ENCODE data around the gene CPNE6. TPM values are rescaled to one million over a fixed set of nuclear protein-coding genes. Genes with fewer than 3 reads are reported as not detected.

Gene CPNE6
- total RNA-seq, 2 donors from 2014 or later = not detected

GRCh38 chr14:24115422-24116127 lies 44.2 kb downstream of the CPNE6 start:
- H3K27me3 Mint-ChIP-seq = no peaks in the 10 kb centered on the region
- no peak for DNase-seq
- H3K36me3 Mint-ChIP-seq (ENCODE audit: low read depth) = peaks cover 3% of the 10 kb centered on the region
- H3K4me1 Mint-ChIP-seq = peaks cover 28% of the 10 kb centered on the region
- no peaks in the 10 kb centered on the region for H3K9me3 ChIP-seq (ENCODE audit: control insufficient read depth, low read length, poor library complexity, severe bottlenecking)
- peak overlapping the region; percentile 99 for H3K4me3 Mint-ChIP-seq
- peak overlapping the region; percentile 99 for H3K27ac Mint-ChIP-seq
- no peak for ATAC-seq

- H3K9me3 ChIP-seq (ENCODE audit: control insufficient read depth, low read length, poor library complexity, severe bottlenecking) = no peaks in the 10 kb centered on the region
- ATAC-seq = no peak
- Mint-ChIP-seq H3K27ac (peak overlapping the region; percentile 99), H3K36me3 (ENCODE audit: low read depth) (peaks cover 3% of the 10 kb centered on the region), H3K4me1 (peaks cover 28% of the 10 kb centered on the region), H3K27me3 (no peaks in the 10 kb centered on the region), H3K4me3 (peak overlapping the region; percentile 99)
- DNase-seq = no peak
Measured at GRCh38 chr14:24116128-24116814, 44.9 kb downstream of the CPNE6 start.

GRCh38 chr14:24117179-24117578 lies 45.8 kb downstream of the CPNE6 start:
- ATAC-seq (no peak), DNase-seq (no peak)
- H3K27ac Mint-ChIP-seq = no peak overlapping the region
- peaks cover 28% of the 10 kb centered on the region for H3K4me1 Mint-ChIP-seq
- H3K9me3 ChIP-seq (ENCODE audit: control insufficient read depth, low read length, poor library complexity, severe bottlenecking) = no peaks in the 10 kb centered on the region
- no peaks in the 10 kb centered on the region for H3K27me3 Mint-ChIP-seq
- H3K36me3 Mint-ChIP-seq (ENCODE audit: low read depth) = peaks cover 3% of the 10 kb centered on the region
- H3K4me3 Mint-ChIP-seq = no peak overlapping the region

- peaks cover 3% of the 10 kb centered on the region for H3K36me3 Mint-ChIP-seq (ENCODE audit: low read depth)
- DNase-seq (no peak), ATAC-seq (no peak)
- no peak overlapping the region for H3K4me3 Mint-ChIP-seq
- no peaks in the 10 kb centered on the region for H3K9me3 ChIP-seq (ENCODE audit: control insufficient read depth, low read length, poor library complexity, severe bottlenecking)
- peaks cover 30% of the 10 kb centered on the region for H3K4me1 Mint-ChIP-seq
- H3K27ac Mint-ChIP-seq = no peak overlapping the region
- H3K27me3 Mint-ChIP-seq = no peaks in the 10 kb centered on the region
Measured at GRCh38 chr14:24119691-24120090, 48.3 kb downstream of the CPNE6 start.

- no peaks in the 10 kb centered on the region for H3K27me3 Mint-ChIP-seq
- peaks cover 19% of the 10 kb centered on the region for H3K4me1 Mint-ChIP-seq
- ATAC-seq = no peak
- H3K36me3 Mint-ChIP-seq (ENCODE audit: low read depth) = peaks cover 3% of the 10 kb centered on the region
- no peaks in the 10 kb centered on the region for H3K9me3 ChIP-seq (ENCODE audit: control insufficient read depth, low read length, poor library complexity, severe bottlenecking)
- H3K4me3 Mint-ChIP-seq = no peak overlapping the region
- no peak for DNase-seq
- no peak overlapping the region for H3K27ac Mint-ChIP-seq
Measured at GRCh38 chr14:24121210-24121609, 49.8 kb downstream of the CPNE6 start.

- H3K27ac Mint-ChIP-seq = no peak overlapping the region
- H3K4me3 Mint-ChIP-seq = no peak overlapping the region
- DNase-seq (no peak), ATAC-seq (no peak)
- H3K9me3 ChIP-seq (ENCODE audit: control insufficient read depth, low read length, poor library complexity, severe bottlenecking) = no peaks in the 10 kb centered on the region
- peaks cover 9% of the 10 kb centered on the region for H3K4me1 Mint-ChIP-seq
- peaks cover 3% of the 10 kb centered on the region for H3K36me3 Mint-ChIP-seq (ENCODE audit: low read depth)
- H3K27me3 Mint-ChIP-seq = no peaks in the 10 kb centered on the region
Measured at GRCh38 chr14:24122416-24122815, 51.1 kb downstream of the CPNE6 start.

DNA sequence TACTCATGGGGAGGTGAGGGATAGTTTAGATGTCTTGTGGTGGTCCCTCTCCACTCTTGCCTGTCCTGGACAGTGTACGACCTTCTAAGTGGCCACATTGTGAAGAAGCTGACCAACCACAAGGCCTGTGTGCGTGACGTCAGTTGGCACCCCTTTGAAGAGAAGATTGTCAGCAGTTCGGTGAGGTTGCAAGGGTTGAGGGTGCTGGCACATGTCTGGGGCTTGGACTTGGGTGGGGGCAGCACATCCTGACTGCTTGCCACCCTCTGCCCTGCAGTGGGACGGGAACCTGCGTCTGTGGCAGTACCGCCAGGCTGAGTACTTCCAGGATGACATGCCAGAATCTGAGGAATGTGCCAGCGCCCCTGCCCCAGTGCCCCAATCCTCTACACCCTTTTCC lies 51.5 kb downstream of the CPNE6 start:
- DNase-seq (no peak), ATAC-seq (no peak)
- Mint-ChIP-seq H3K4me1 (peaks cover 7% of the 10 kb centered on the region), H3K27me3 (no peaks in the 10 kb centered on the region), H3K4me3 (no peak overlapping the region), H3K27ac (no peak overlapping the region), H3K36me3 (ENCODE audit: low read depth) (peaks cover 3% of the 10 kb centered on the region)
- H3K9me3 ChIP-seq (ENCODE audit: control insufficient read depth, low read length, poor library complexity, severe bottlenecking) = no peaks in the 10 kb centered on the region

GRCh38 chr14:24123424-24124417 lies 52.4 kb downstream of the CPNE6 start:
- Mint-ChIP-seq H3K27me3 (no peaks in the 10 kb centered on the region), H3K4me3 (no peak overlapping the region), H3K36me3 (ENCODE audit: low read depth) (no peaks in the 10 kb centered on the region), H3K27ac (peak overlapping the region; percentile 60), H3K4me1 (peaks cover 4% of the 10 kb centered on the region)
- ATAC-seq = peak; percentile 40
- DNase-seq = no peak
- H3K9me3 ChIP-seq (ENCODE audit: control insufficient read depth, low read length, poor library complexity, severe bottlenecking) = no peaks in the 10 kb centered on the region

DNA sequence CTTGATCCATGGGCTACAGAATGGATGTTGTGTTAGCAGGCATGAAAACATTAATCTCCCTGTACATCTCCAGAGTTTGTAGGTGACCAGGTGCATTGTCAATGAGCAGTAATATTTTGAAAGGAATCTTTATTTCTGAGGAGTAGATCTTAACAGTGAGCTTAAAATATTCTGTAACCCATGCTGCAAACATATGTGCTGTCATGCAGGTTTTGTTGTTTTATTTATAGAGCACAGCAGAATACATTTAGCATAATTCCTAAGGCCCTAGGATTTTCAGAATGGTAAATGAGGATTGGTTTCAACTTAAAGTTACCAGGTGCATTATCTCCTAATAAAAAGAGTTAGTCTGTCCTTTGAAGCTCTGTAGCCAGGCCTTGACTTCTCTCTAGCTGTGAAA lies 55.6 kb downstream of the CPNE6 start:
- DNase-seq (no peak), ATAC-seq (no peak)
- H3K36me3 Mint-ChIP-seq (ENCODE audit: low read depth) = peaks cover 2% of the 10 kb centered on the region
- H3K27ac Mint-ChIP-seq = no peak overlapping the region
- no peak overlapping the region for H3K4me3 Mint-ChIP-seq
- no peaks in the 10 kb centered on the region for H3K9me3 ChIP-seq (ENCODE audit: control insufficient read depth, low read length, poor library complexity, severe bottlenecking)
- H3K4me1 Mint-ChIP-seq = peaks cover 9% of the 10 kb centered on the region
- H3K27me3 Mint-ChIP-seq = no peaks in the 10 kb centered on the region

DNA sequence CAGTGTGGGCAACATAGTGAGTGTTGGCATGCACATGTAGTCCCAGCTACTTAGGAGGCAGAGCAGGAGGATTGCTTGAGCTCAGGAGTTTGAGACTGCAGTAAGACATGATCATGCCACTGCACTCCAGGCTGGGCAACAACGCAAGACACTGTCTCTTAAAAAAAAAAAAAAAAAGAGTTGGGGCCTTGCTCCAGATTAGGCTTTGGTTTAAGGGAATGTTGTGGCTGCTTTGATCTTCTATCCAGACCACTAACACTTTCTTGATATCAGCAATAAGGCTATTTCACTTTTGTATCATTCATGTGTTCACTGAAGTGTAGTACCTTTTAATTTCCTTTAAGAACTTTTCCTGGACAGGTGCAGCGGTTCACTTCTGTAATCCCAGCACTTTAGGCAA lies 56.3 kb downstream of the CPNE6 start:
- no peaks in the 10 kb centered on the region for H3K27me3 Mint-ChIP-seq
- no peak overlapping the region for H3K27ac Mint-ChIP-seq
- no peaks in the 10 kb centered on the region for H3K9me3 ChIP-seq (ENCODE audit: control insufficient read depth, low read length, poor library complexity, severe bottlenecking)
- H3K36me3 Mint-ChIP-seq (ENCODE audit: low read depth) = peaks cover 2% of the 10 kb centered on the region
- ATAC-seq (no peak), DNase-seq (no peak)
- H3K4me3 Mint-ChIP-seq = no peak overlapping the region
- peaks cover 13% of the 10 kb centered on the region for H3K4me1 Mint-ChIP-seq

Other genes starting within 250 kb of the CPNE6 start
- gene DHRS4, start 117.8 kb upstream of the CPNE6 start, total RNA-seq = 10 to 100 TPM in 1 of 2 donors, 1 to 10 TPM in 1; 7.6 to 13.4 TPM
- 1 to 10 TPM; 9.9 to 10.0 TPM for gene DHRS4L2, start 82.6 kb upstream of the CPNE6 start, total RNA-seq
- gene CARMIL3, start 19.6 kb upstream of the CPNE6 start, total RNA-seq = under 1 TPM in 1 of 2 donors, not detected in 1; 0.31 TPM
- 10 to 100 TPM; 14.2 to 15.5 TPM for gene PCK2, start 22.7 kb downstream of the CPNE6 start, total RNA-seq
- gene DCAF11, start 43.2 kb downstream of the CPNE6 start, total RNA-seq = 10 to 100 TPM; 75.5 to 86.1 TPM
- gene NRL, start 43.4 kb downstream of the CPNE6 start, total RNA-seq = 1 to 10 TPM; 2.2 to 3.2 TPM
- 1 to 10 TPM; 1.4 to 1.9 TPM for gene FITM1, start 59.1 kb downstream of the CPNE6 start, total RNA-seq
- 100 to 1,000 TPM; 235 to 257 TPM for gene PSME1, start 64.6 kb downstream of the CPNE6 start, total RNA-seq
- 1 to 10 TPM; 8.3 to 9.7 TPM for gene EMC9, start 70.0 kb downstream of the CPNE6 start, total RNA-seq
- 100 to 1,000 TPM; 134 to 141 TPM for gene PSME2, start 75.0 kb downstream of the CPNE6 start, total RNA-seq
- 10 to 100 TPM; 85.8 to 98.3 TPM for gene RNF31, start 75.9 kb downstream of the CPNE6 start, total RNA-seq
- 100 to 1,000 TPM; 172 to 230 TPM for gene IRF9, start 89.7 kb downstream of the CPNE6 start, total RNA-seq
- gene REC8, start 100.5 kb downstream of the CPNE6 start, total RNA-seq = 10 to 100 TPM; 66.3 to 94.8 TPM
- gene IPO4, start 117.3 kb downstream of the CPNE6 start, total RNA-seq = 10 to 100 TPM; 46.6 to 47.3 TPM
- gene TM9SF1, start 123.9 kb downstream of the CPNE6 start, total RNA-seq = 10 to 100 TPM; 22.3 to 22.6 TPM
- under 1 TPM; 0.27 to 0.55 TPM for gene TSSK4, start 134.1 kb downstream of the CPNE6 start, total RNA-seq
- 10 to 100 TPM; 69.9 to 77.2 TPM for gene CHMP4A, start 141.9 kb downstream of the CPNE6 start, total RNA-seq
- gene MDP1, start 144.5 kb downstream of the CPNE6 start, total RNA-seq = 1 to 10 TPM; 4.0 to 5.9 TPM
- 10 to 100 TPM; 90.0 to 99.5 TPM for gene NEDD8, start 160.8 kb downstream of the CPNE6 start, total RNA-seq
- gene GMPR2, start 161.4 kb downstream of the CPNE6 start, total RNA-seq = 10 to 100 TPM; 37.0 to 44.0 TPM
- gene TINF2, start 171.1 kb downstream of the CPNE6 start, total RNA-seq = 100 to 1,000 TPM; 106 to 107 TPM
- gene TGM1, start 191.6 kb downstream of the CPNE6 start, total RNA-seq = 1 to 10 TPM; 3.4 to 4.3 TPM
- 10 to 100 TPM; 54.4 to 72.1 TPM for gene RABGGTA, start 200.0 kb downstream of the CPNE6 start, total RNA-seq
- 10 to 100 TPM; 24.0 to 27.0 TPM for gene DHRS1, start 228.2 kb downstream of the CPNE6 start, total RNA-seq
- 10 to 100 TPM; 25.7 to 27.7 TPM for gene NOP9, start 228.3 kb downstream of the CPNE6 start, total RNA-seq
- gene CIDEB, start 236.4 kb downstream of the CPNE6 start, total RNA-seq = 10 to 100 TPM; 14.5 to 16.8 TPM
- gene LTB4R2, start 238.6 kb downstream of the CPNE6 start, total RNA-seq = 10 to 100 TPM; 17.3 to 23.3 TPM
- 10 to 100 TPM; 21.5 to 23.1 TPM for gene LTB4R, start 239.9 kb downstream of the CPNE6 start, total RNA-seq